ENCODE data around the gene EIF3B. TPM values are rescaled to one million over a fixed set of nuclear protein-coding genes. Genes with fewer than 3 reads are reported as not detected.

Gene EIF3B
- total and polyA plus RNA-seq, 2 of the 4 experiments (the other 2 are of a cell fraction) = 105 to 201 TPM

- no peak for TF ChIP-seq MAFK (IDR thresholded peaks at IDR 0.05; ENCODE audit: low read depth, low read length)
- TF ChIP-seq, protein P1, sequence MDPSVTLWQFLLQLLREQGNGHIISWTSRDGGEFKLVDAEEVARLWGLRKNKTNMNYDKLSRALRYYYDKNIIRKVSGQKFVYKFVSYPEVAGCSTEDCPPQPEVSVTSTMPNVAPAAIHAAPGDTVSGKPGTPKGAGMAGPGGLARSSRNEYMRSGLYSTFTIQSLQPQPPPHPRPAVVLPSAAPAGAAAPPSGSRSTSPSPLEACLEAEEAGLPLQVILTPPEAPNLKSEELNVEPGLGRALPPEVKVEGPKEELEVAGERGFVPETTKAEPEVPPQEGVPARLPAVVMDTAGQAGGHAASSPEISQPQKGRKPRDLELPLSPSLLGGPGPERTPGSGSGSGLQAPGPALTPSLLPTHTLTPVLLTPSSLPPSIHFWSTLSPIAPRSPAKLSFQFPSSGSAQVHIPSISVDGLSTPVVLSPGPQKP (IDR thresholded peaks at IDR 0.05; ENCODE audit: borderline replicate concordance, low read depth, low read length) = no peak
Measured at GRCh38 chr7:2412587-2413201, 58.1 kb downstream of the EIF3B start (continued).

- ChIA-PET CTCF (no interaction called here), POLR2A (ENCODE audit: unreplicated experiment) (no interaction called here)
- no peak overlapping the region for H3K4ac ChIP-seq (ENCODE audit: low read depth, low read length)
- dilution Hi-C loops (cut with HindIII; ENCODE audit: low sequenced_read_pairs, unreplicated experiment) = no loop called here
- no TSS peak for BruUV-seq (replicated peaks)
- H2AK9ac ChIP-seq (replicated peaks; ENCODE audit: low read depth, low read length, poor library complexity) = no peak overlapping the region
- H3K56ac ChIP-seq (ENCODE audit: extremely low read depth, insufficient read depth, low read length) = no peak overlapping the region
- H2AK5ac ChIP-seq (ENCODE audit: low read depth, low read length) = no peak overlapping the region
- H3K9ac ChIP-seq (ENCODE audit: low read depth, low read length) = no peak overlapping the region
- ATAC-seq (ENCODE audit: low read depth) (no peak), DNase-seq (no peak)
- H3K36me3 ChIP-seq (ENCODE audit: control insufficient read depth, insufficient read depth, low read length) = no peaks in the 10 kb centered on the region
- H2AFZ ChIP-seq (replicated peaks; ENCODE audit: low read length, poor library complexity) = no peak overlapping the region
- no peak overlapping the region for H4K91ac ChIP-seq (ENCODE audit: insufficient read depth, low read depth, low read length)
- no peak overlapping the region for H3K18ac ChIP-seq (ENCODE audit: low read depth, low read length)
- H3K23ac ChIP-seq (ENCODE audit: low read depth, low read length) = no peak overlapping the region
- peaks cover 6% of the 10 kb centered on the region; the same call in 1 of the 2 replicates for H3K9me1 ChIP-seq (ENCODE audit: insufficient read depth, low read length)
- no peak overlapping the region for H4K5ac ChIP-seq (ENCODE audit: low read depth, low read length)
- no peak overlapping the region for H2BK20ac ChIP-seq (ENCODE audit: low read depth, low read length)
- H3K27ac ChIP-seq (ENCODE audit: insufficient read depth, low read length) = no peak overlapping the region
- H3K4me1 ChIP-seq (ENCODE audit: control insufficient read depth, insufficient read depth, low read length) = peaks cover 15% of the 10 kb centered on the region
- H3K9me3 ChIP-seq (ENCODE audit: control insufficient read depth, insufficient read depth, low read length) = no peaks in the 10 kb centered on the region
- no peaks in the 10 kb centered on the region for H3K27me3 ChIP-seq (ENCODE audit: control insufficient read depth, insufficient read depth, low read length)
- no peak overlapping the region for H3K4me2 ChIP-seq (ENCODE audit: low read depth, low read length)
- no peak overlapping the region for H2BK120ac ChIP-seq (ENCODE audit: low read depth, low read length)
- no peak overlapping the region for H2BK5ac ChIP-seq (ENCODE audit: low read depth, low read length, poor library complexity, severe bottlenecking)
- WGBS, 2 experiments (ENCODE audit: extremely low coverage in 2 of 2, insufficient read length in 1 of 2) = no CpG with 5 or more reads among the region's 5 CpGs
- peaks cover 27% of the 10 kb centered on the region for H4K20me1 ChIP-seq (ENCODE audit: insufficient read depth, low read length)
- H3K4me3 ChIP-seq (ENCODE audit: insufficient read depth, low read depth, low read length) = no peak overlapping the region
- H4K8ac ChIP-seq (ENCODE audit: low read depth in 2 of 2, low read length in 2 of 2) = no peak overlapping the region
- TF ChIP-seq RCOR1 (IDR thresholded peaks at IDR 0.05; ENCODE audit: insufficient replicate concordance, low read length) = no peak
- TF ChIP-seq RAD21 (IDR thresholded peaks at IDR 0.05; ENCODE audit: low read length) = no peak
- TF ChIP-seq RFX5 (IDR thresholded peaks at IDR 0.05; ENCODE audit: low read depth, low read length) = no peak
- TF ChIP-seq MAZ (IDR thresholded peaks at IDR 0.05; ENCODE audit: borderline replicate concordance, low read depth, low read length) = no peak
- TF ChIP-seq SMC3 (IDR thresholded peaks at IDR 0.05; ENCODE audit: low read depth, low read length) = no peak
- TF ChIP-seq CEBPB (IDR thresholded peaks at IDR 0.05; ENCODE audit: low read depth, low read length) = no peak
- TF ChIP-seq BHLHE40 (IDR thresholded peaks at IDR 0.05; ENCODE audit: low read depth, low read length) = no peak
- TF ChIP-seq, protein P1 (IDR thresholded peaks at IDR 0.05; ENCODE audit: borderline replicate concordance, low read depth, low read length) = no peak
- no peak overlapping the region for H3K14ac ChIP-seq (replicated peaks; ENCODE audit: low read depth, low read length)
- peaks cover 31 to 36% of the 10 kb centered on the region in 2 experiments for H3K79me1 ChIP-seq (ENCODE audit: low read depth in 1 of 2, low read length in 2 of 2)
- in situ Hi-C loops (cut with MboI; ENCODE audit: low sequenced_read_pairs) = no loop called here
- no peak overlapping the region for H2BK15ac ChIP-seq (ENCODE audit: low read depth, low read length)
- intact Hi-C loops (cut with micrococcal nuclease) = no loop called here
Measured at GRCh38 chr7:2416063-2416462, 61.4 kb downstream of the EIF3B start.
